GM19240 (cell line): ENCODE measurements around the gene LSM12.
"Not testable (repeated sequence)": the region's sequence is repeated elsewhere in the genome, so short reads cannot be mapped to it uniquely, and the experiment has no call there.

Source experiments
- DNase-seq: peaks from one replicate; pipeline ENCODE4 v3.0.0; 2011; ENCODE audit warnings: low spot score; ENCODE audit not compliant: insufficient read length

The LSM12 gene

DNA sequence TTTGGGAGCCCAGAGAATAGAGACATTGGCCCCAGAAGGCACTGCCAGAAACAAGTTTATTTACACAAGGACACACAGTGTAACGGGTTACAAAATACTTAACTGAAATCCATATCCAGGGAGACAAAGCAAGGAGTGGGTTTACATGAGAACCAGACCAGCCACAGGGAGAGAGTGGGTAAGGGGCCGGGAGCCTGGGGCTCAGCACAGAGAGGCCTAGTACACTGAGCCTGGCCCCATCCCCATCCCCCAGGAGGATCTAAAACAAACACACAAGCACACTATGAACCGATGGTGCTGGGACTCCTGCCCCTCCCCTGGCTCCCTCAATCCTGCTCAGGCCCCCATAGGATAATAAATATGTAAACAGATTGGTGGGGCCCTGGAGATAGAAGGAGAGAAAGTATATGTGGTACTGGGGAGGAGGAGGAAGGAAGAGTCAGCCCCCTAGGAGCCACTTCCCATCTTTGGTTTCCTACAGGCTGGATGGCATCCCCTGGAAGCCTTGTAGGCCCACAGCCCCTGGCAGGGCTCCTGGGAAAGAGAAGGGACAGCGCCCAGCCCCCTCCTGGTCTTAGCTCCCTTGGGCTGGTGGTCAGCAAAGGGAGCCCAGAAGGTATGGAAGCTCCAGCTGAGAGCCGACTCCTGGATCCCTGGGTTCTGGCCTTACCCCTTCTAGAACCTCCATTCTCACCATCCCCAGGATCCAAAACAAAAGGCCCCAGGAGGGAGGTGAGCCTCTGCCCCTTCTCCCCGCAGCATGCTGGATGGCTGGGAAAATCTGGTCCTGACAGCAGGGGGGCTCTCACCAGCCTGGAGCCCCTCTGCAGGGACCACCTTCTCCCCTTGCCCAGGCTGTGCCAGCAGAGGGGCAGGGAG lies 10.5 kb upstream of the LSM12 start:
- DNase-seq = no peak

- DNase-seq = no peak
Measured at GRCh38 chr17:44075598-44076293, 9.3 kb upstream of the LSM12 start.

DNA sequence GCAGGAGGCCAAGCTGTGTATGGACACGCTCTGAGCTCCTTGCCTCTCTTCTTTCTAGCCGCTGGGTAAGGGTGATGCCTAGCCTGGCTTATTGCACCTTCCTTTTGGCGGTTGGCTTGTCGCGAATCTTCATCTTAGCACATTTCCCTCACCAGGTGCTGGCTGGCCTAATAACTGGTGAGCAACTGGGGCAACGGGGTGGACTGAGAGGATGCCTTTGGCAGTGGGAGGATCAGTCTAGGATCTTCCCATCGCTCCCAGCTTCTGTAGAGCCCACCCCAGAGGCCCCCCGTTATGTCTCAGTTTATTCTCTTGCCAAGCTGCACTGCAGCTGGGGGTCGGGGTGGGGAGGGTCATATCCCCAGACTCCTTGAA lies 8.4 kb upstream of the LSM12 start:
- no peak for DNase-seq

DNA sequence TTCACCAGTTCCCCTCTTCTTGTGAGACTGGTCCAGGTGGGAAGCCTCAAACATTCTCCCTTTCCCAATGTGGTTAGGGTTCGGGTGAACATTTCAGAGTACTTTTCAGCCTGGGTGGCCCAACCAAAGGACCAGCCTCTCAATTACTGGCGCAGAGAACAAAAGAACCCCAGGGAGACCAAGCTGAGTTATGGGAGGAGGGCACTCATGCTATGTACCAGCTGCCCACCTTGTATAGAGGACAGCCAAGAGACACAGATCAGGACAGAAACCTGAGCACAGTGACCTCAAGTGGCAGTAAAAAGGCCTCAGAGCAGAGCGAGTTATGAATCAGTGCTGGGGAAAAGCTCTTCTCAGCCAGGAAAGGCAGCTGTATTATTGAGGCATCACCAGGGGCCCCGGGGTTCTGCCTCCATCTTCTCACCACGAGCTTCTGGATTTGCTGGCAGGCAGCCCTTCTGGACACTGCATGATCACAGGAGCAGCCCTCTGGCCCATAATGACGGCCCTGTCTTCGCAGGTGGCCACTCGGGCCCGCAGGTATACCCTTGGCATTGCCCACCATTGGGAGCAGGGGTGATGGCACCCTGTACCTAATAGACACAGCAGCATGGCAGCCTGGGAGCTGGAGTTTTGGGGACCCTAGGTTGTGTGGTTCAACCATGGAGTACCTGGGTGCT lies 7.9 kb upstream of the LSM12 start:
- DNase-seq = no peak

- no peak for DNase-seq
Measured at GRCh38 chr17:44071772-44072171, 5.3 kb upstream of the LSM12 start.

- DNase-seq = no peak
Measured at GRCh38 chr17:44071198-44071520, 4.7 kb upstream of the LSM12 start.

DNA sequence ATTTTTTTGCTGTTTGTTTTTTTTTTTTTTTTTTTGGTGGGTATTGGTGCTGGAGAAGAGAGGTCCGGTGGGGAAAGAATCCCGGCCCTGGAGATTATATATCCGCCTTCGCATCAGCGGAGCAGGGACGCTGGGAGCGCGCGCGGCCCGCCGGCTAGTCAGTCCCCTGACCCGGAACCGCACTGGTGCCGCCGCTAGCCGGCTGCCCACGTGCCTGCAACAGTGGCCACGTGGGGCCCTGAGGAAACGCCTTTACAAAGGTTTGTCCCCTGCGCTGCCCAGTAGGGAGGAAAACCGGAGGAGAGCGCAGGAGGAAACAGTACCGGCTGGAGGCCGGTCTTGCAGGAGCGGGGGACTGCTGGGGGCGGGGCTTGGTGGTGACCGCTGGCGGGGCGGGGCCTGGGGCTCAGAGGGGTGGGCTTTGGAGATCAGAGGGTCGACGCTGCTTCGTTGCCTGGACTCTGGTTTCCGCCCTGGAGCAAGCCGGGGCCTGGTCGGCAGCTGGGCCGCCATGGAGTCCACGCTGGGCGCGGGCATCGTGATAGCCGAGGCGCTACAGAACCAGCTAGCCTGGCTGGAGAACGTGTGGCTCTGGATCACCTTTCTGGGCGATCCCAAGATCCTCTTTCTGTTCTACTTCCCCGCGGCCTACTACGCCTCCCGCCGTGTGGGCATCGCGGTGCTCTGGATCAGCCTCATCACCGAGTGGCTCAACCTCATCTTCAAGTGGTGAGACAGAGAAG lies 4.2 kb upstream of the LSM12 start, which contains the start of gene G6PC3:
TSS of gene G6PC3 (plus strand) at position 281 of the 743 bp plus-strand sequence. CDS start at position 512, 231 bp downstream.
- peak; percentile 95 for DNase-seq

DNA sequence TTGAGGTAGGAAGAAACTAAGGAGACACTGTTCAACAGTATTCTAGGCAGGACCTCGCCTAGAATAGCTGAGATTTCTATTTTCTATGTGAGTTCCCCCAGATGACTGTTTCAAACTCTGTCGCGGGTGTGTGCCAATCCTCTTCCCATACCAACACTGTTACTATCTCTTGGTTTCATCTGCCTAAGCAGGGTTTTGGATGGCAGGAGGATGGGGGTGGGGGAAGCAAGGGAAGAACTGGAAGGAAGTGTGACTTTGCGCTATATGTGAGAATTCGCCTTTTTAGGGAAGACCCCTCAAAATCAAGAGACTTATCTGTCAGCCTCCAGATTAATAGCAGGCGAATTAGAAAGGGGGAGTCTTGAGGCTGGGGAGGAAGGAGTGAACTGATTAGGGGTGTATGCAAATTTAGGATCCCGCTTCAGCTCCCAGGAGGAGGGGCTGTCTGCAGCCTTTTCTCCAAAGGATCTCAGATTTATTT lies 3.5 kb upstream of the LSM12 start:
- no peak for DNase-seq

DNA sequence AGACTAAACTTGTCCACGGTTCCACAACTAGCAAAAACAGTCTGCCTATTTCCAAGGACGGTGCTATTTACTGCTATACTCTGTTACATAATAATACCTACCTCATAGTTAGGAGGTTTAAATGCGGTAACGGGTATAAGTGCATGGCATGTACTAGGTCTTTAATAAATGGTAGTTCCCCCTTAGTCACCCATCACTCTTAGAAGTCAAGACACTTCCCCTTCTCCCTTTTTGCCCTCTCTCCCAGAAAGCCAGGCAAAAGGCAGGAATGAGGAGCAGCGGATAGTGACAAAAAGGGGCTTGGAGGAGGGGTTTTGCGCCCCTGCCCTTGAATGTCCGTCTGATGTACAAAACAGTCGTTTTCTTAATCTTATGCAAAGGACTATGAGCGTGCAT lies 1.1 kb upstream of the LSM12 start:
- DNase-seq = no peak

GRCh38 chr17:44065668-44066203 lies 735 bp downstream of the LSM12 start:
- no peak for DNase-seq

GRCh38 chr17:44063704-44064639 lies 2.5 kb downstream of the LSM12 start:
- no peak for DNase-seq

- no peak for DNase-seq
Measured at GRCh38 chr17:44062871-44063270, 3.6 kb downstream of the LSM12 start.

DNA sequence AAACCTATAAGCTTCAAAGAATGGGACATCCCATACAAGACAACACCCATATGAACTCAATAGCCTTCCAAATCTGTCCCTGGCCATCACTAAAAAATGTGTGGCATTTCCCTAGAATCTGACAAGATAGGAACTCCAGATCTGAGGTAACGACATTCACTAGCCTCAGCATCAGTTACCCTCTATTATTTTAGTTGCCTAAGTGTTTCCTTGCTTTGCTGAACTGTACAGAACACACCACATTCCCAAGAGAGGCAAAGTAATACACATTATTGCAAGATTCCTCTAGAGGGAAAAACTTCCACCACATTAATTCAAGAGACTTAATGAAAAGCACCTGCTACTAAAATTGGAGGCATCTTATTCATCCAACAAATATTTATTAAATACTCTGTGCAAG lies 5.0 kb downstream of the LSM12 start:
- DNase-seq = no peak

DNA sequence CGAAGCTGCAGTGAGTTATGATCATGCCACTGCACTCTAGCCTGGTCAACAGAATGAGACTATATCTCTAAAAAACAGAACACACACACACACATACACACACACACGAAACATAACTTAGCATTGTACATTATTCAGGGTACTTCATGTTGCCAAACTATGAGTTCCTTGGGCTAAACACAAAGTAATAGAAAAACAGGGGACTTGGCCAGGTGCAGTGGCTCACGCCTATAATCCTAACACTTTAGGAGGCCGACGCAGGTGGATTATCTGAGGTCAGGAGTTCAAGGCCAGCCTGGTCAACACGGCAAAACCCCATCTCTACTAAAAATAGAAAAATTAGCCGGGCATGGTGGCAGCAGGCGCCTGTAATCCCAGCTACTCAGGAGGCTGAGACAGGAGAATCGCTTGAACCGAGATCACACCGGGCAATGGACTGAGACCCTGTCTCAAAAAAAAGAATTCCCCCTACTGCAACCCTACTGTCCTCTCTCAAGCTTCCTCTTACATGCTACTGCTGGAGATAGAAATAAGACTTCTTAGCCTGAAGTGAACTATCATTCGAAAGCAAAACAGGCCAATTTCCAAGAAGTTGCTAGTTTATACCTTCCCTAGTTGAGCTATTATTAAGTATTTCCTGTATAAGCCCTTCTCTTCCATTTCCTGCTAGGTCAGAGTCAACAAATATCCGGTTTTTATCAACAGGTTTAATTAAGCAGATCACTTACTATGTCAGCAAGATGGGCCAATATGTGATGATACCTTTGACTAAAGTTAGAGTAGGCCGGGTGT lies 7.2 kb downstream of the LSM12 start:
- no peak for DNase-seq

DNA sequence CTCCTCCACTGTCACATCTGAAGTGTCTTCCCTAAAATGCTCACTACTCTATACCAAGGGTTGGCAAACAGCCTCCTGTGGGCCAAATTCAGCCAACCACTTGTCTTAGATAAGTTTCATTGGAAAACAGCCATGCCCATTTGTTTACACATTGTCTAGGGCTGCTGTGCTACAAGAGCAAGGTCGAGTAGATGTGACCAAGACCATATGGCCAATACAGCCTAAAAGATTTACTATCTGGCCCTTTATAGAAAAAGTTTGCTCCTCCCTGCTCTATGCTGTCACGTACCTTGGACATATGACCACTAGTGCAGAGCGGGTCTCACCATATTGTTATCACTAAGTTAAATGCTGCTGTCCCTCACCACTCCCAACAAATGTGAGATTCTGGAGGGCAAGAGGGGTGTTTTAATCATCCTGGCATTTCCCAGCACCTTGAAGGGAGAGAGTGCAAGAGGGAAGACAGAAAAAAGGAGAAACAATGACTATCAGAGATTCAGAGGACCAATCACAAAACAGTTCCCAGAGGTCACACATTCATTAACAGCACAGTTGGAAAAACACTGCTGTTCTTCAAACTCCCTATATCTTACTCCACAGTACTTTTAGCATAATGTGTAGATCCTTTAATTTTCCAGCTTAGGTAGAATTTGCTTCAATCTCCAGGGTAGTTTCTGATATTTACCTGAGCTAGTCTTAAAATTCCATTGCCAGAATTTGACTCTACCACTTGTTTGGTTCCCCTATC lies 13.2 kb downstream of the LSM12 start:
- no peak for DNase-seq

- DNase-seq = no peak
Measured at GRCh38 chr17:44049294-44050060, 17.0 kb downstream of the LSM12 start.

- DNase-seq = not testable (repeated sequence)
Measured at GRCh38 chr17:44046893-44047292, 19.6 kb downstream of the LSM12 start.

DNA sequence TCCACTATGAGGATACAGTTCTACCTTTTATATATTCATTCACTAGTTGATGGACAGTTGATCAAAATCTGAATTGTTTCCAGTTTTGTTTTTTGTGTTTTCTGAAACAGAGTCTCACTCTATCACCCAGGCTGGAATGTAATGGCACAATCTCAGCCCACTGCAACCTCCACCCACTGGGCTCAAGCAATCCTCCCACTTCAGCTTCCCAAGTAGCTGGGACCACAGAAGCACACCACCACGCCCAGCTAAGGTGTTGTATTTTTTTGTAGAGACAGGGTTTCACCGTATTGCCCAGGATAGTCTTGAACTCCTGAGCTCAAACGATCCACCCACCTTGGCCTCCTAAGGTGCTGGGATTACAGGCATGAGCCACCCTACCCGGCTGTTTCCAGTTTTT lies 21.0 kb downstream of the LSM12 start:
- DNase-seq = no peak
